Thymus (tissue), 11 donors: Measurements from ENCODE around the gene CRB2. TPM values are rescaled to one million over a fixed set of nuclear protein-coding genes. Genes with fewer than 3 reads are reported as not detected.

Experiments
- DNase-seq, 9 donors: peaks; one replicate each; pipeline ENCODE4 v3.0.0-alpha.2; 2013; ENCODE audit warnings: low spot score in 9 of 9, low read depth in 6 of 9, missing footprints in 1 of 9
- H3K27ac ChIP-seq, 2 donors: one replicate each; pipeline ENCODE4 v1.5.1; 2013; ENCODE audit warnings: control low read depth in 1 of 2, low read depth in 1 of 2, low read length in 1 of 2, mild to moderate bottlenecking in 1 of 2, moderate library complexity in 1 of 2
- H3K27me3 ChIP-seq, 2 donors: one replicate each; pipeline ENCODE4 v1.5.1; 2013; ENCODE audit warnings: low read length in 1 of 2; ENCODE audit not compliant: control insufficient read depth in 2 of 2, insufficient read depth in 1 of 2
- H3K36me3 ChIP-seq, 2 donors: one replicate each; pipeline ENCODE4 v1.5.1; 2013; ENCODE audit warnings: low read length in 1 of 2, mild to moderate bottlenecking in 1 of 2, moderate library complexity in 1 of 2; ENCODE audit not compliant: control insufficient read depth in 2 of 2, insufficient read depth in 2 of 2
- H3K4me1 ChIP-seq, 2 donors: one replicate each; pipeline ENCODE4 v1.5.1; 2013; ENCODE audit warnings: low read length in 2 of 2; ENCODE audit not compliant: control insufficient read depth in 2 of 2, insufficient read depth in 2 of 2
- H3K4me3 ChIP-seq, 2 donors: one replicate each; pipeline ENCODE4 v1.5.1; 2013; ENCODE audit warnings: low read length in 2 of 2, control low read depth in 1 of 2, mild to moderate bottlenecking in 1 of 2
- H3K9me3 ChIP-seq, 2 donors: one replicate each; pipeline ENCODE4 v1.5.1; 2013; ENCODE audit warnings: low read length in 1 of 2, mild to moderate bottlenecking in 1 of 2; ENCODE audit not compliant: control insufficient read depth in 2 of 2, insufficient read depth in 1 of 2
- WGBS: extraction: QIAGEN DNeasy Blood & Tissue Kit; methylation state at CpG from one replicate; pipeline ENCODE4 v1.1.7; 2013; 5-methylcytosine and 5-hydroxymethylcytosine counted together
- polyA plus RNA-seq: library from polyadenylated mRNA; stranded (reverse); fragments of 200-250 nt; gene quantifications from one replicate; pipeline ENCODE4 v1.2.3, GENCODE V29; 2013
- total RNA-seq: library from RNA; stranded (reverse); fragments of 120-200 nt; gene quantifications from one replicate; pipeline ENCODE4 v1.2.4, GENCODE V29; 2013
- donor health status: healthy.

Gene CRB2
- total and polyA plus RNA-seq, 2 donors, result 0.21 to 0.61 TPM

DNA sequence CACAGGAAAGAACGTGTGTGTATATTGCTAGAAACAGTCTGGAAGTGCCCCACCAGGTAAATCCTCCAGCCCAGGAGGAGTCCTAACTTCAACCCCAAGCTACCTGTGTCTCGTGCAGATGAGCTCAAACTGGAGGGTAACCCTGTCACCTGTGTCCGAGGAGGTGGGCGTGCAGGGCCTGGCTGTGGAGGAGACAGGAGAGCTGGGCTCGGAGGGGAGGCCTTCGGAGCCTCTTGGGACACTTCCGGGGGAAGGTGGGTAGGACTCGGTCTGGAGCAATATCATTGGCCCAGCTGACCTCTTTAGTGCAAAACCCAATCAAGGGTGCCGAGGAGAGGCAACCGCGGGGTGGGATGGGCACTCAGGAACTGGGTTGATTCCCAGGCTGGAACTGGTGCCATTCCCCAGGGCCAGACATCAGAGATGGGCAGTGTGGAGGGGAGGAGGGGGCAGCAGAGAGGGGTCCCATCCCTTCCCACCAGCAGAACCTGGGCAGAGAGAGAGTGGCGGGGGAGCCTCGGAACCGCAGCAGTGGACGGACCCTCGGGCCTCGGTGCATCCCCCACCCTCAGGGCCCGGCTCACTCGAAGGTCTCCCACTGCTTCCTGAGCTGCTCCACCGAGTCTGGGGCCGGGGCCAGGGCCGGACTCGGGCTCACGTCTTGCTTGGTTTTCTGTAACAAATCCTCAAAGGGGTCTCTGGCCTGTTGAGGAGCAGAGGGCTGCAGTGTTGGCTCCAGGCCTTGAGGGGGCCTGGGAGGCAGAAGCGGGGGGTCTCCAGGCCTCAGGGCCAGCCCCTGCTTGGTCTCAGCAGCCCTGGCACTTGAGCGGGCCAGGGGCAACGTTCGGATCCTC, 25.1 kb downstream of the CRB2 start:
- Histone ChIP-seq H3K4me3 (no peak overlapping the region), H3K9me3 (no peaks in the 10 kb centered on the region), H3K4me1 (peaks cover 0 to 3% of the 10 kb centered on the region in 2 donors), H3K36me3 (peaks cover 0 to 5% of the 10 kb centered on the region in 2 donors), H3K27me3 (peaks cover 0 to 9% of the 10 kb centered on the region in 2 donors), H3K27ac (no peak overlapping the region)
- DNase-seq, result no peak
- 97% methylated on average over 28 of the region's 28 CpGs for WGBS

DNA sequence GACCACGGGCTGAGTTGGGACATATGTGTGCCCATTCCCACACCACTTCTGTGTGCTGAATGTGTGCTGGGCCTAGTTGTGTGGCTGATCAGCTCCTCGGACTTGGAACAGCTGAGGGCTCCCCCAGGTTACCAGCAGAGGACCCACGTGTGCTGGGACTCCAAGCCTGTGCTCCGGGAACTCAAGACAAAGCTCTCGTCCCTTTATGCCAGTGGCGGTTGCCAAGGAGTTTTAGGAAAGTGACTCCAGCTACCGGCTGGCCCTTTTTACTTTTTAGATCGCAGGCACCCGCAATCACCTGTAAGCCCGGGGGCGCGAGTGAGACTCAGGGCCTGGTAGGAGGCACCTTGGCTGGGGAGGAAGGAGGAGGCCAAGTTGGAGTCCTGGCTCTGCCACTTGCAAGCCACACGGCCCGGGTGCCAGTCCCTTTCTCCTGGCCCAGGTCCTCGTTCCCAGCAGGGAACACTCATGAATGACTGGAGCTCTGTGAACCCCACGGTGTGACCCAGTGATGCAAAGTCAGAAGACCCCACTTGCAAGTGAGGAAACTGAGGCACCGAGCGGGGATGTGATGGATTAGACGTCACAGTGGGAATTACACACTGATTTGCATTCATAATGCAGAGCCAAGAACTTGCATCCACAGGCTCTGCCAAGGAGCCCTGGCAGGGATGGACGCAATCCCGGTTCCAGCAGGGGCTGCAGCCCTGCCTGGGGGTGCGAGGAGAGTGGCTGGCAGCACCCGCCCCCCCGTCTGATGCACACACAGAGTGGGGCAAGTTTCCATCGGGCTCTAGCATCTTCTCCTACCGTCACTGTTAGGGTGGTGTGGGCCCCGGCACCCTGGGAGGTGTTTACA, 26.9 kb downstream of the CRB2 start:
- Histone ChIP-seq H3K27ac (no peak overlapping the region), H3K4me1 (no peaks in the 10 kb centered on the region), H3K36me3 (peaks cover 0 to 5% of the 10 kb centered on the region in 2 donors), H3K9me3 (no peaks in the 10 kb centered on the region), H3K4me3 (no peak overlapping the region), H3K27me3 (no peaks in the 10 kb centered on the region)
- WGBS, result 95% methylated on average over 27 of the region's 27 CpGs
- no peak for DNase-seq

DNA sequence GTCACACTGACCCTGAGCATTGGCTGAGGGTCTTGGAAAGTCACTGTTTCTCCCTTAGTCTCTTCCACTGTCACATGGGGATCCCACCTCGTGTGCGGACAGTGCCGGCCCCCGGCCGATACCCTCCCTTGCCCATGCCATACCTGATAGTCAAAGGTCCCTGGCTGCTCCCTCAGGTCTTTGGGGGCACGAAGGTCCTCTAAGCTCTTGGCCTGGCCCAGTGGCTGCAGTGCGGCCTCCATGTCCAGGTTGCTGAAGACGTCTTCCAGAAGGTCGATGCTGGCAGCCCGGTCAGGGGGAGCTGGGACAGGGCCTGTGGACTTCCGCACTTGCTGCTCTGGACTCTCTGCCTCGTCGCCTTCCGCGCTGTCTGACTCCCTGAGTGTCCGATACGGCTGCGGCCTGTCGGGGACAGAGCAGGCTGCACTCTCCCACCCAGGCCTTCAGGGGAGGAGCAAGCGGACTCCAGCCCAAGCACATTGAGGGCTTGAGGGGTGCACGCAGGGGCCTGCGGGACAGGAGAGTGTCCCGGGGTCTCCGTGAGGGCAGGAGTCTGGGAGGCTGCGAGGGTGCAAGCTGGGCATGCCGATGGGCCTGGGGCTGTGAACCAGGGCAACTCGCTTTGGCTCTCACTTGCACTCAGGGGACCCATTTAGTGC, 27.6 kb downstream of the CRB2 start:
- Histone ChIP-seq H3K36me3 (peaks cover 0 to 5% of the 10 kb centered on the region in 2 donors), H3K4me1 (no peaks in the 10 kb centered on the region), H3K27ac (no peak overlapping the region), H3K27me3 (no peaks in the 10 kb centered on the region), H3K4me3 (no peak overlapping the region), H3K9me3 (no peaks in the 10 kb centered on the region)
- DNase-seq, result no peak
- WGBS, result 90% methylated on average over 27 of the region's 27 CpGs

DNA sequence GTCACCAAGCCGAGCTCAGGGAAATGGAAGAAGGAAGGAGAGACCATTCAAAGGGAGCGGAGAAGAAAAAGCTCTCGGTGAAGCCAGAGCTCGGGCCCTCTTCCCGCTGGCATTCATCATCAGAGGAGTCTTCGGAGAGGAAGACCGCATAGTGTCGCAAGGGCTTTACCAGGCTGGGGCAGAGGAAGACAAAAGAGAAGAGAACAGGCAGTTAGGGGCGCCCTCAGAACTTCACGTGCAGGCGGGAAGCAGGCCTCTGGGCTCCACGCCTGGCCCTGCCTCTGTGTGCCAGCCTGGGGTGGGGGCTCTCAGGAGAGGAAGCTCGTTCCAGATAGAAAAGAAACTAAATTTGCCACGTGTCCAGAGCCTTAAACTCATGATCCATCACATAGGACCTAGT, 31.7 kb downstream of the CRB2 start:
- Histone ChIP-seq H3K9me3 (no peaks in the 10 kb centered on the region), H3K4me1 (no peaks in the 10 kb centered on the region), H3K36me3 (no peaks in the 10 kb centered on the region), H3K4me3 (no peak overlapping the region), H3K27ac (no peak overlapping the region), H3K27me3 (no peaks in the 10 kb centered on the region)
- DNase-seq, result no peak
- WGBS, result 90% methylated on average over 14 of the region's 14 CpGs

DNA sequence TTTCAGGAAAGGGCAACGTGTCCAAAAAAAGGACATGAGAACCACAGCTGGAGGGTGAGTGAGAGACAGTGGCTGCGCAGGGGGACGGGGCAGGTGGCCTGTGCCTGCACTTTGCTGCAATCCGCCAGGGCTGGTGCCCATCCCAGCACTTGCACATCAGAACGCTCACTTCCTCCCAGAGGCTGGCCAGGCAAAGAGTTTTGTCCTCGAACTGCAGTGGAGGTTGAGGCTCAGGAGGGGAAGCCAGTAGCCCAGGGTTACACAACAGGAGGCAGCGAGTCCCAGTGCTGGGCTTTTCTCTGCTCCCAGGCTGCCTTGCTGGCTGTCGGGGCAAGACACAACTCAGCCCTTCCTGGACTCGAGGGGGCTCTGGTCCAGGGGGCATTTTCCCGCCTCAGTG, 33.1 kb downstream of the CRB2 start:
- peaks cover 0 to 3% of the 10 kb centered on the region in 2 donors for H3K9me3 ChIP-seq
- no peak overlapping the region for H3K4me3 ChIP-seq
- no peaks in the 10 kb centered on the region for H3K36me3 ChIP-seq
- 85% methylated on average over 10 of the region's 10 CpGs for WGBS
- H3K27me3 ChIP-seq, result no peaks in the 10 kb centered on the region
- no peak overlapping the region for H3K27ac ChIP-seq
- no peaks in the 10 kb centered on the region for H3K4me1 ChIP-seq
- DNase-seq, result no peak

DNA sequence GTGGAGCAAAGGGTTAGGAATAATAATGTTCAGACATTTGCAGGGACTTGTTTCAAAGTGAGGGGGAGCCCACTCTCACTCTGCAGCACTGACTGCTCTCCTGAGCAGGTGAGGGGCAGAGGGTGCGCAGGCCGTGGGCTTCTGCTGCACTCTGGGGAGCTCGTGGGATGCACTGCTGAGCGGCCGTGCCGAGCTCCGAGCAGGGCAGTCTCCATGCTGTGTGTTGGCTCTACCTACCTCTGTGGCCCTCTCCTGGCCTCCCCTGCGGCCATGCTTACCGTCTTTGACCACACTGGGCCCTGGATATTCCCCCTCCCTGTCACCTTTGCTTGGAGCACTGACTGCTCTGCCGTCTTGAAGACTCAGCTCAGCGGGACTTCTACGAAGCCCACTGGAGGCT, 33.7 kb downstream of the CRB2 start:
- Histone ChIP-seq H3K9me3 (peaks cover 0 to 3% of the 10 kb centered on the region in 2 donors), H3K27me3 (no peaks in the 10 kb centered on the region), H3K27ac (no peak overlapping the region), H3K4me3 (no peak overlapping the region), H3K4me1 (no peaks in the 10 kb centered on the region), H3K36me3 (no peaks in the 10 kb centered on the region)
- WGBS, result 92% methylated on average over 12 of the region's 12 CpGs
- no peak for DNase-seq

DNA sequence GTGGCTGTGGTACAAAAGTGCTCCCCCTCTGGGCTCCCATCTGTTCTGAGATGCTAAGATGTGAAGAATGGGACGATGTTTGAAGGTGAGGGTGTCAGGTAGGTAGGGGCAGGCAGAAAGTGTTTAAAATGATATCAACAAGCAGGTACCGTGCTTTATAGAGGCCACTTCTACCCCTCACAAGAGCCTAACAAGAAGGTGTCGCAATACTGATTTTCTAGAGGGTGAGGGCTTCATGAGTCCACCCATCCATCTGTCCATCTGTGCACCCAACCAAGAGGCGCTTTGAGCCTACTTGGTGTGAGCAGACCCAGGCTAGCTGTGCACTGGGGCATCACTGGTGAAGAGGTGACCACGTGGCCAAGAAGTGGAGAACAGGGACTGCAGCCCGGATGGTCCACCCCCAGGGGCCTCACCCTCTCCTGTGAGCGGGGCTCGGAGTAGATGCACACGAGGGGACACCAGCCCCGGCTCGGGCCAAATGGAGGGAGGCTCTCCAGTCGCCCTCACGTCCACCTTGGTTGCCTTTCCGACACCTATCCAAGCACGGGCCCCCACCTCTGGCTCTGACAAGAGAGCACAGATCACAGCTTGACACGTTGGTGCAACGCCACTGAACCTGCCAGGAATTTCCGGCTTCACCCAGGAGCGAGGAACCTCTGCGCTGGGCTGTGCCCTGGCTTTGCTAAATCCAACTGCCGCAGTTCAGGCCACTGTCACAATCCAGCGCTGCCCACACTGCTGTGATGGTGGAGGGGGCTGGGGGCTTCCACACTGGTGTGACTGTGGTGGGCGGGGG, 34.5 kb downstream of the CRB2 start:
- no peak for DNase-seq
- H3K36me3 ChIP-seq, result no peaks in the 10 kb centered on the region
- WGBS, result 96% methylated on average over 23 of the region's 23 CpGs
- H3K27ac ChIP-seq, result no peak overlapping the region
- H3K4me3 ChIP-seq, result no peak overlapping the region
- peaks cover 0 to 3% of the 10 kb centered on the region in 2 donors for H3K9me3 ChIP-seq
- H3K4me1 ChIP-seq, result no peaks in the 10 kb centered on the region
- no peaks in the 10 kb centered on the region for H3K27me3 ChIP-seq

DNA sequence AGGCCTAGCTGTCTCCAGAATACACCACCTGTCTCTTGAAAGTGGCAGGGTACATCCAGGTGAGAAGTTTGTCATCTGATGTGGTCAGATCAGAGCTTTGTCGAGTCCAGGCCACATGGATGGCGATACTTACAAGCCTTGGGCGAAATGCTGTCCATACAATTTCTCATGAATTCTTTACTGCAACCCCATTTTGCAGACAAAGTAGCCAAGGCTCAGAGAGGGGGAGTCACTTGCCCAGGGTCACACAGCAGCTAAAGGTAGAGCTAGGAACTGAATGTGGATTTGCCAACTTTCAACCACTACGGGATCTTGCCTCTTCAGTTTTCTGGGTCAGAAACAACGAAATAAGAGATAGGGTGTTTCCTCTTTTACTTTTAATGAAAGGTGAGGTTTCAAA, 35.2 kb downstream of the CRB2 start:
- no peak overlapping the region for H3K4me3 ChIP-seq
- no peak overlapping the region for H3K27ac ChIP-seq
- no peaks in the 10 kb centered on the region for H3K4me1 ChIP-seq
- peaks cover 0 to 3% of the 10 kb centered on the region in 2 donors for H3K9me3 ChIP-seq
- no peak for DNase-seq
- no peaks in the 10 kb centered on the region for H3K27me3 ChIP-seq
- 82% methylated on average over 5 of the region's 5 CpGs for WGBS
- H3K36me3 ChIP-seq, result no peaks in the 10 kb centered on the region
